Left lung (tissue), 10 donors: ENCODE results near the gene IL3RA. TPM values are rescaled to one million over a fixed set of nuclear protein-coding genes. Genes with fewer than 3 reads are reported as not detected.

Source experiments
- ATAC-seq: fragments of 200-7000 bp; cut with Tn5 transposase; one replicate; pipeline ENCODE4 v1.9.1; 2020; ENCODE audit warnings: moderate library complexity
- DNase-seq, 4 donors: peaks; one replicate each; pipeline ENCODE4 v3.0.0-alpha.2; 2013 to 2020
- H3K27ac ChIP-seq, 2 donors: fragments of 200-600 bp; sonication (generic) in 1 of 2; one replicate each; pipeline versions ENCODE4 v1.5.0 to v1.8.0; 2020 to 2021
- H3K27me3 ChIP-seq, 2 donors: fragments of 200-600 bp; sonication (generic) in 1 of 2; one replicate each; pipeline versions ENCODE4 v1.5.0 to v1.8.0; 2020 to 2021
- H3K36me3 ChIP-seq, 2 donors: fragments of 200-600 bp; sonication (generic) in 1 of 2; one replicate each; pipeline versions ENCODE4 v1.5.0 to v1.8.0; 2020 to 2021
- H3K4me1 ChIP-seq, 2 donors: fragments of 200-600 bp; one replicate each; pipeline ENCODE4 v1.8.0; 2021
- H3K4me3 ChIP-seq, 2 donors: fragments of 200-600 bp; sonication (generic) in 1 of 2; one replicate each; pipeline versions ENCODE4 v1.5.0 to v1.8.0; 2020 to 2021; ENCODE audit warnings: mild to moderate bottlenecking in 1 of 2
- H3K9me3 ChIP-seq, 2 donors: fragments of 200-600 bp; sonication (generic) in 1 of 2; one replicate each; pipeline versions ENCODE4 v1.5.0 to v1.8.0; 2020 to 2021
- CTCF ChIP-seq, 2 donors: fragments of 200-600 bp; sonication (generic) in 1 of 2; IDR thresholded peaks; one replicate each; pipeline versions ENCODE4 v1.5.0 to v1.8.0; 2021; ENCODE audit warnings: antibody characterized with exemption in 2 of 2
- intact Hi-C, 2 donors: fragments of 100-400 bp; cut with DNase I; formaldehyde crosslinking; loops; one replicate each; pipeline versions ENCODE4 v1.11.2 to v1.14.2; 2022
- polyA plus RNA-seq, 6 donors: library from polyadenylated mRNA; unstranded; fragments of 120-200 nt; gene quantifications; one replicate each; pipeline ENCODE4 v1.2.1, GENCODE V29; 2013; ENCODE audit not compliant: insufficient read length in 6 of 6
- total RNA-seq, 2 donors: library from RNA; stranded (reverse); fragmentation: NEBNext Ultra II Directional; extraction: Animal tissue kit (Norgen Biotek cat#: 25700); gene quantifications; one replicate each; pipeline ENCODE4 v1.2.1, GENCODE V29; 2021
- donor health status: DM: no; HTN: yes; CAD: no.
- donor health status: DM: no; HTN: no; CAD: no.

IL3RA gene
- total and polyA plus RNA-seq, 8 donors = 13.9 to 26.6 (median 24.5) TPM

GRCh38 chrX:1407035-1407434 is 70.5 kb downstream of the IL3RA start:
- intact Hi-C loops = no loop called here
- Histone ChIP-seq H3K36me3 (peaks cover 0 to 73% of the 10 kb centered on the region in 2 donors), H3K9me3 (no peaks in the 10 kb centered on the region), H3K27me3 (no peaks in the 10 kb centered on the region), H3K4me1 (no peaks in the 10 kb centered on the region), H3K4me3 (no peak overlapping the region), H3K27ac (no peak overlapping the region)
- no peak for DNase-seq
- no peak for ATAC-seq
- TF ChIP-seq CTCF (IDR thresholded peaks at IDR 0.05) = no peak

GRCh38 chrX:1411326-1411725 is 74.7 kb downstream of the IL3RA start:
- H3K36me3 ChIP-seq = peaks cover 0 to 68% of the 10 kb centered on the region in 2 donors
- no peaks in the 10 kb centered on the region for H3K4me1 ChIP-seq
- DNase-seq = no peak
- intact Hi-C loops = no loop called here
- TF ChIP-seq CTCF (IDR thresholded peaks at IDR 0.05) = no peak
- H3K27ac ChIP-seq = no peak overlapping the region
- ATAC-seq = no peak
- no peak overlapping the region for H3K4me3 ChIP-seq
- no peaks in the 10 kb centered on the region for H3K9me3 ChIP-seq
- no peaks in the 10 kb centered on the region for H3K27me3 ChIP-seq

GRCh38 chrX:1412551-1413161 is 76.1 kb downstream of the IL3RA start:
- DNase-seq = peak in 1 of 4 donors; percentile 67
- Histone ChIP-seq H3K9me3 (no peaks in the 10 kb centered on the region), H3K36me3 (peaks cover 0 to 55% of the 10 kb centered on the region in 2 donors), H3K4me3 (no peak overlapping the region), H3K4me1 (no peaks in the 10 kb centered on the region), H3K27ac (no peak overlapping the region), H3K27me3 (no peaks in the 10 kb centered on the region)
- intact Hi-C loops = no loop called here
- ATAC-seq = no peak
- TF ChIP-seq CTCF (IDR thresholded peaks at IDR 0.05) = no peak

GRCh38 chrX:1416327-1416784 is 79.8 kb downstream of the IL3RA start:
- DNase-seq (no peak), ATAC-seq (no peak)
- TF ChIP-seq CTCF (IDR thresholded peaks at IDR 0.05) = no peak
- Histone ChIP-seq H3K9me3 (peaks cover 0 to 8% of the 10 kb centered on the region in 2 donors), H3K27ac (no peak overlapping the region), H3K36me3 (peaks cover 0 to 60% of the 10 kb centered on the region in 2 donors), H3K4me3 (no peak overlapping the region), H3K4me1 (no peaks in the 10 kb centered on the region), H3K27me3 (no peaks in the 10 kb centered on the region)
- intact Hi-C loops = no loop called here

GRCh38 chrX:1416965-1417760 is 80.6 kb downstream of the IL3RA start:
- no peak for TF ChIP-seq CTCF (IDR thresholded peaks at IDR 0.05)
- H3K4me1 ChIP-seq = no peaks in the 10 kb centered on the region
- intact Hi-C loops = no loop called here
- peak in 1 of 4 donors; percentile 22 for DNase-seq
- H3K4me3 ChIP-seq = no peak overlapping the region
- ATAC-seq = no peak
- no peak overlapping the region for H3K27ac ChIP-seq
- peaks cover 0 to 16% of the 10 kb centered on the region in 2 donors for H3K9me3 ChIP-seq
- H3K27me3 ChIP-seq = no peaks in the 10 kb centered on the region
- peaks cover 0 to 59% of the 10 kb centered on the region in 2 donors for H3K36me3 ChIP-seq
